ENCODE results near the gene SEL1L2.

GRCh38 chr20:14033310-14033709 lies 42.9 kb upstream of the SEL1L2 start:
- no peak for TF ChIP-seq CTCF (IDR thresholded peaks at IDR 0.05)
- no peak for TF ChIP-seq POLR2A (IDR thresholded peaks at IDR 0.05)
